22Rv1 (cell line): ENCODE data around the gene CCM2.

Source experiments
- H3K27ac ChIP-seq: fragments of 450-650 bp; 2 replicates; pipeline ENCODE4 v1.5.1; 2017
- CTCF ChIP-seq: fragments of 450-650 bp; IDR thresholded peaks from 2 replicates; pipeline ENCODE4 v1.5.1; 2017; ENCODE audit warnings: mild to moderate bottlenecking
- ZFX ChIP-seq: fragments of 450-650 bp; IDR thresholded peaks from 2 replicates; pipeline ENCODE4 v1.6.1; 2017; ENCODE audit warnings: antibody characterized with exemption, borderline replicate concordance

Gene CCM2

GRCh38 chr7:45039106-45039505 is 39.1 kb downstream of the CCM2 start:
- no peak for TF ChIP-seq ZFX
- TF ChIP-seq CTCF, result no peak
- H3K27ac ChIP-seq, result no peak overlapping the region

GRCh38 chr7:45044338-45044737 is 44.3 kb downstream of the CCM2 start:
- H3K27ac ChIP-seq, result no peak overlapping the region
- TF ChIP-seq ZFX (no peak), CTCF (no peak)

- no peak overlapping the region for H3K27ac ChIP-seq
- TF ChIP-seq CTCF (no peak), ZFX (no peak)
These were observed 48.7 kb downstream of the CCM2 start for GRCh38 chr7:45048748-45049147.

DNA sequence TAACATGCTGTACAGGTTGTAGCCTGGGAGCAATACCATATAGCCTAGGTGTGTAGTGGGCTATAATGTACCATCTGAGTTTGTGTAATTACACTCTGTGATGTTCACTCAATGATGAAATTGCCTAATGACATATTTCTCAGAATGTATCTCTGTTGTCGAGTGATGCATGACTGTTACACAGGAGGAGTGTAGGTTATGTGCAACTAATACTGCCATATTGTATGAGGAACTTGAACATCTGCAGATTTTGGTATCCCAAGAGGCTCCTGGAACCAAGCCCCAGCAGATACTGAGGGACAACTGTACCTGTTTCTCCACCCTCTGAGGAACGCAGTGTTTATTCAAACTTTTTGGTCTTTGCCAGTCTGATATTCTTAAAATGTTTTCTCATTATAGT is 50.2 kb downstream of the CCM2 start:
- TF ChIP-seq ZFX (no peak), CTCF (no peak)
- H3K27ac ChIP-seq, result no peak overlapping the region

DNA sequence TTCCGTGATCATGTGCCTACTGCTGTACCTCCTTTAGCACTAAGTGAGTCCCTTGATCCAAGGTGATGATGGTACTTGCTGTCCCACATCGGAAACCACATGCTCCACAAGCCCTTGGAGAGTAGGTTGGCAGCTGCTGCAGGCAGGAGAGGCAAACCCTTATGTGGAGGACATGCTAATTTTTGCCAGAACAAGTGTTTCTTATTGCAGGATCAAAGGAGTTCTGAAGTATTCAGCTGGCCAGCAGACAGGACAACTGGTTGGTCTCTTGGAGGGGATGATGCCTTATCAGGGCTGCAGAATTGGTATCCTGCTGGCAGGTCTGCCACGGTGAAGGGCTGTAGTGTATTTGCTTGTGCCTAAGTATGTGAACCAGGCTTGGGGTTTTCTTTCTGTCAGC is 52.0 kb downstream of the CCM2 start:
- no peak for TF ChIP-seq ZFX
- no peak for TF ChIP-seq CTCF
- no peak overlapping the region for H3K27ac ChIP-seq

DNA sequence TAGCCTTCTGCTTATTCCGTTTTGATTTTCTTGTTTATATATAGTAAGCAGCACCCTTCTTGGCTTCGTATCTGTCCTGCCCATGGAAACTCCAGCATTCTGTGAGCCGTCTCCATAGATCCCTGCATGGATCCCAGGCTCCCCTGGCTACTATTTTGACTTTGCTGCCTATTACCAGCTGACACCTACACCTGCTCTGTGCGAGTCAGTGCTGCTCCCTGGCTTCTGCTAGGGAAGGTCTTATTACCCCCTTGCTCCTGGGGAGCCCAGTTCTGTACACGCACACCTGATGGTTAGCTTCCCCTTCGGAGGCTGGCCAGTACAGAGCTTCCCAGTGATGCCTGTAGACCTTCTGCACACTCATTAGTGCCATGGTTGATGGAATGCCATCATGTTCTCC is 53.4 kb downstream of the CCM2 start:
- no peak for TF ChIP-seq ZFX
- H3K27ac ChIP-seq, result no peak overlapping the region

DNA sequence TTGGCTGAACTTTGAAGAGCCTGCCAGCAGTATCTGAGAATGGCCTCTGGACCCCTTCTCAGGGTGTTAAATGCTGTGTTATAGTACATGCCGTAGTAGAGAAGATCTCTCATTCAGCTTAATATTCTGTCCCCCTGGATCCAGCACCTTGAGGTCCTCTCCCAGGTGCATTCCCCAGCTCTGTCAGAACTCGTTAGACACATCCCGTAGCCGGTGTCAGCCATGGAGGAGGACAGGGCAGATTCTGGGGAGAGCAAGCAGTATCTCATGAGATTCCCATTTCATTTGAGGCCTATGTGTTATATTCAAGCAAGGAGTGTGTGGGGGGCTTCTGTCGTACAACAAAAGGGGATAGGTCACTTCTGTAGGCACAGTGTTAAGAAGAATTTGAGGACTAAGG is 53.9 kb downstream of the CCM2 start:
- no peak overlapping the region for H3K27ac ChIP-seq
- TF ChIP-seq ZFX (no peak), CTCF (no peak)

DNA sequence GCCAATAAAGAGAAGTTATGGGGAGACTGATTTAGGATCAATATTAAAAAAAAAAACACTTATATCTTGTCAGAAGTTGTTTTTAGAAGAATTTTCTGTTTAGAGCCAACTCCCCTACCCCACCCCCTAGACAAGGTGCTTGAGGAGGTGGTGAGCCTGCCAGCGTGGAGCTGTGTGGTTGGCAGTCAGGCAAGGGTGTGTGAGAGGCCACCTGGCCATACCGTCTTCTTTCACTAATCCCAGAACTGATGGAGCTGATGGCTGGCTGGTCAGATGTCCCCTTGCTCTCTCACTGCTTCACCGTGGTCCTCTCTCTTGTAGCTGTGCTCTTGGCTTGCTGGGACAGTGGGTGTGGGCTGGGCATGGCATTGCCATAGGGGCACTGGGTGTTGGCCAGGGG is 54.4 kb downstream of the CCM2 start:
- TF ChIP-seq CTCF (no peak), ZFX (no peak)
- H3K27ac ChIP-seq, result no peak overlapping the region
